Activated CD8-positive, alpha-beta memory T cell treated with anti-CD3 and anti-CD28 coated beads, Interleukin-2, amount 50 U/mL, for 1 hour (primary cell): Measurements from ENCODE around the gene PCOLCE2.

Experiments used
- DNase-seq: peaks from one replicate; pipeline ENCODE4 v3.0.0-alpha.2; 2020; ENCODE audit errors: extremely low read depth

Gene PCOLCE2

DNA sequence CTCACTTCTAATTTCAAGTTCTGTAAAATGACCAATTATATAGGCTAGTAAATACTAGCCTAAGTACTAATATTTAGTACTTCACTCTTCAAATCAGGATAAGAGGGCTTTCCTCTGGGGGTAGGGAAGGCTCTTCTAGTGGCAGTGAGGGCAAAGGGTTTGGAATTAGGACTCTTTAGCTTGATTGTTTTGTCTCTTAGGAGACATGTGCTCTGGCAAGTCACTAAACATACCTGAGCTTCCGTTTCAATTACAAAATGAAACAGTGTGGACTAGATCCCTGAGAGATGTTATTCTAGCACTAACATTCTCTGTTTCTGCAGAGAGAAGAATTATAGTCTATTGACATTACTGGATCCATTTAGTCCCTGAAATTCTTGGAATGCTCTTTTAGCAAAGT is 71.5 kb downstream of the PCOLCE2 start:
- no peak for DNase-seq

GRCh38 chr3:142815803-142816202 is 73.1 kb downstream of the PCOLCE2 start:
- no peak for DNase-seq

GRCh38 chr3:142809259-142809658 is 79.6 kb downstream of the PCOLCE2 start:
- DNase-seq, result no peak

GRCh38 chr3:142808103-142808917 is 80.6 kb downstream of the PCOLCE2 start:
- no peak for DNase-seq

GRCh38 chr3:142802891-142803290 is 86.0 kb downstream of the PCOLCE2 start:
- no peak for DNase-seq

DNA sequence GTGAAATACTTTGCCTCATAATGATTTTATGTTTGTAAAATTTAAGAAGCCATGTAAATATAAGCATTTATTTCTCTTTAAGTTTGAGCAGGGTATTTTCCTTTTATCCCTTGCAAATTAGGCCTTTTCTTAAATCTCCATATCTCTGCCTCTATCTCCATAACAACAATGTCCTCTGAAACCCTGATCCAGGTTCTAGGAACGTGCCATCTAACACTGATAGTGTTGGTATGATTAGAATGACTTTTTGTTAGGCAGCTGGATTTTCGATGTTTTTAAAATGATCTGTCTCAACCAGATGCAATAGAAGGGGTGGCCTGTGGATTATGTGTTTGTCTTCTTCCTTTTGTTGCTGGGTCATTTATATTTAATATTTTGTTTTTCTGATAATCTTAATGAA is 87.1 kb downstream of the PCOLCE2 start:
- DNase-seq, result no peak

DNA sequence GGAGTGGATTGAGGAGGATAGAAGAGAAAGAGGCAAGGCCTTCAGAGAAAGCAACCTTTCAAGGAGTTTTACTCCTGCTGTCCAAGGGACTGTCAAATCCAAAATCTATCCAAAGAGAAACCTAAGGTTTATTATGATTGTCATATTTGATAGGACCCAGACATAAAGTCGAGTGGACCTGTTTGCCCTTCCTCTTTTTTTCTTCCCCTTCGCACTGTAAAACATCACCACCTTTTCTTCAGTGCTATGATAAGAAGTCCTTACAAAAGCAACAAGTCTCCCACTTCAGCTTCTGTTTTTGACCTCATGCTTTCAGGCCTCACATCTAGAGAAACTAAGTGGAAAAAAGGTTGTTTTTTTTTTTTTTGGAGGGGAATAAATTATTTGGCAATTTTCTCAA is 92.1 kb downstream of the PCOLCE2 start:
- no peak for DNase-seq

DNA sequence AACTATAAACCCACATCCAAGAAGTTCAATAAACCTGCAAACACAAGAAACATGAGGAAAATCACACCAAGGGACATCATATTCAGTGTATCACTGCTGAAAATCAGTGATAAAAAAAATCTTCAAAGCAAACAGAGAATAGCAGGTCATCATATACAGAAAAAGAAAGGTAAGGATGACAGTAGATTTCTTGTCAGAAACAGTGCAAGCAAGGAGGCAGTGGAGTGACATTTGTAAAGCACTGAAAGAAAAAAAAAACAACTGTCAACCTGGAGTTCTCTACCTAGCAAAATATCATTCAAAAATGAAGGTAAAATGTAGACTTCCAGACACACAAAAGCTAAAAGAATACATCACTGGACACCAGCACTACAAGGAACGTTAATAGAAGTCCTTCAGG is 93.6 kb downstream of the PCOLCE2 start:
- no peak for DNase-seq

GRCh38 chr3:142794508-142794907 is 94.4 kb downstream of the PCOLCE2 start:
- DNase-seq, result no peak

DNA sequence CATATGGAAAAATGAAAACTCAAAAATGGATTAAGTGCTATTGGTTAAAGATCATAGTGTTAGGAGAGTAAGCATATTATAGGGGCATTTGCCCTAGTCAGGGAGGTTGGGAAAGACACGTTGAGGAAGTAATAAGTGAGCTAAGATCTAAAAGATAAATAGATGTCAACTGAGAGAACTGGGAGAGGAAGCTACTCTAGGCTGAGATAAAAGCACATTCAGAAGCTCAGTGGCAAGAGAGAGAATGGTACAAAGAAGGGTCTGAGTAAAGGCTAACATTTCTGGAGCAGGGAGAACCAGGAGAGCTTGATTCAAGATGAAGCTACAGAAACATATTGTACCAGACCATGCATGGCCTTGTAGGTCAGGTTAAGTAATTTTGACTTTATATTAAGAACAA is 101.2 kb downstream of the PCOLCE2 start:
- DNase-seq, result no peak

DNA sequence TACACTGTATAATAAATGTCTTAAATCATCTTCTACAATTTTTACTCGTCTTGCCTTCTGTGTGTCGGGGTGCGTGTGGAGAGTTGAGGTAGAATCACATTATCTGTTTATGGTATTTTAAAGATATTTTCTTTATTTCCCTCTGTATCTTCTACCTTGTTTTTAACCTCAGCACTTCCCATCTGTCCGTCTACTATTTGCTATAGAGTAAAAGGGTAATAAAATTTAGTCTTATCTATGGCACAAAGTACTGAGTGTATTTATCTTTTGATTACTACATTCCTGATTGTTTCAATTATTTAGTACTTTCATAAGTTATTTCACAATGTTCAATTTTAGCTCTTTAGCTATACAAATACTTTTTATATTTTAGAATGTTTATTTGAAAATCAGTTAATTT is 102.9 kb downstream of the PCOLCE2 start:
- DNase-seq, result no peak

- no peak for DNase-seq
These were observed 104.7 kb downstream of the PCOLCE2 start for GRCh38 chr3:142784228-142784627.

GRCh38 chr3:142782616-142783015 is 106.3 kb downstream of the PCOLCE2 start:
- DNase-seq, result no peak

DNA sequence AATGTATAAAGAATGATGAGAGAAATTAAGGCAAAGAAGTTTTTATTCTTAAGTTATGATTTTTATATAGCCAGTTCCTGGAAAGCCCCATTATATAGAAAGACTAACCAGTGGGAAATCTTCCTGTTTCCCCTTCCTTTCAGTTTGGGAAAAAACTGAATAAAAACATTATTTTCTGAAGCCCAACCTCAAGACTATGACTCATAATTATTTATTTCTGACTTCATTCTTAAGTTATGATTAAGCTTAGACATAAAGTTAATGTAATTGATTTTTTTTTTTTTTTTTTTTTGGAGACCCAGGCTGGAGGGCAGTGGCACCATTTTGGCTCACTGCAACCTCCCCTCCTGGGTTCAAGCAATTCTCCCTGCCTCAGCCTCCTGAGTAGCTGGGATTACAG is 109.3 kb downstream of the PCOLCE2 start:
- no peak for DNase-seq

DNA sequence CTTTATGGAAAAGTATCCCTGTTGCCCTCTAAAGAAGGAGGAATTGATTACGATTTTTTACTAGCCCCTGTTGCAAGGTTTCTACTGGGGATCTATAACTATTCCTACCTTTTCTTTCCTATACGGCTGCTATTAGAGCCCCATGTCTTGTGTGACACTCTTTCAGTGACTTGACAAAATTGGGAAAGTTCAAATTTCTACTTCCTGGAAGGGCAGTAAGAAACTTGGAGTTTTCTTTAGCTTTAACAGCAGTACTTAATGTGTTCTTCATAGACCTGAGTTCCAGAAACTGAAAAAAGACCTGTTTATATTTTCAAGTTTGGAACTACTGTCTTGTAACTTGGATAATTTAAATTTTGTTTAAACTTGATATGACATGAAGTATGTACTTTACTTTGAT is 110.3 kb downstream of the PCOLCE2 start:
- no peak for DNase-seq

GRCh38 chr3:142777927-142778326 is 111.0 kb downstream of the PCOLCE2 start:
- DNase-seq, result no peak

DNA sequence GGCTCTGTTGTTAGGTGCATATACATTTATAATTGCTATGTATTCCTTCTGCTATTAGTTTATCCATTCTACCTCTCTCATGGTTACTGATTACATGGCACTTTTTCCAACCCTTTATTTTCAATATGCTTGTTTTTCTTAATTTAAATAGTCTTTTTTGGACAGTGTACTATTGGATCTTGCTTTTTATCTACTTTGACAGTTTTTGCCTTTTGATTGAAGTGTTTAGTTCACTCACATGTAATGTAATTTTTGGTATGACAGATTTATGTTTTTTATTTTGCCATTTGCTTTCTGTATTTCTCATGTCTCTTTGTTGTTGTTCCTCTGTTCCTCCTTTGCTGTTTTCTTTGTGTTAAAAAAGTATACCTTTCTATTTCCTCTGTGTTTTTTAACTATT is 120.5 kb downstream of the PCOLCE2 start:
- no peak for DNase-seq
